T-cell (primary cell): ENCODE data around the gene RHBDD2. TPM values are rescaled to one million over a fixed set of nuclear protein-coding genes. Genes with fewer than 3 reads are reported as not detected.
"Not testable (repeated sequence)": the region's sequence is repeated elsewhere in the genome, so short reads cannot be mapped to it uniquely, and the experiment has no call there.

Experiments
- ATAC-seq, 4 experiments: fragments of 200-7000 bp in 3 of 4; fragments of 150-1000 bp in 1 of 4; cut with Tn5 transposase; replicated peaks in 1 of 4; 1 replicate in 3 of 4; 2 replicates in 1 of 4; pipeline ENCODE4 v1.10.0; 2021; ENCODE audit warnings: moderate library complexity in 3 of 4, mild to moderate bottlenecking in 2 of 4, moderate number of reproducible peaks in 1 of 4
- CTCF ChIA-PET, 2 donors: fragments of 300-600 bp; sonication (Branson Sonifier 250); formaldehyde crosslinking; loops; one replicate each; lab custom pipeline; 2022; ENCODE audit warnings: antibody characterized with exemption in 2 of 2; lab: Charles Lee
- POLR2A ChIA-PET, 2 donors: fragments of 300-600 bp; sonication (Branson Sonifier 250); formaldehyde crosslinking; loops; one replicate each; lab custom pipeline; 2022; ENCODE audit warnings: antibody characterized with exemption in 2 of 2; lab: Charles Lee
- DNase-seq, 35 experiments: peaks; one replicate each; pipeline versions ENCODE4 v3.0.0 to v3.0.0-alpha.2; 2013 to 2023
- H3K27ac ChIP-seq: one replicate; pipeline ENCODE4 v1.5.1; 2013; ENCODE audit warnings: low read length
- H3K27me3 ChIP-seq, 2 experiments: replicated peaks in 1 of 2; 1 replicate in 1 of 2; 2 replicates in 1 of 2; pipeline versions ENCODE4 v1.6.1 to v1.7.0; 2013; ENCODE audit warnings: low read length in 1 of 2, mixed read lengths in 1 of 2; ENCODE audit not compliant: control insufficient read depth in 2 of 2, insufficient read depth in 2 of 2; ENCODE audit errors: extremely low read depth in 1 of 2
- H3K36me3 ChIP-seq, 2 donors: 1 replicate in 1 of 2; 2 replicates in 1 of 2; pipeline versions ENCODE4 v1.6.1 to v1.7.0; 2013; ENCODE audit warnings: low read length in 1 of 2; ENCODE audit not compliant: control insufficient read depth in 2 of 2, insufficient read depth in 1 of 2; ENCODE audit errors: extremely low read depth in 1 of 2
- H3K4me1 ChIP-seq, 2 experiments: 1 replicate in 1 of 2; 2 replicates in 1 of 2; pipeline versions ENCODE4 v1.6.1 to v1.7.0; 2013; ENCODE audit warnings: low read length in 2 of 2, mixed read lengths in 1 of 2; ENCODE audit not compliant: insufficient read depth in 2 of 2, control insufficient read depth in 1 of 2; ENCODE audit errors: extremely low read depth in 1 of 2
- H3K4me3 ChIP-seq, 2 donors: 1 replicate in 1 of 2; 2 replicates in 1 of 2; pipeline versions ENCODE4 v1.5.1 to v1.7.0; 2013; ENCODE audit warnings: mild to moderate bottlenecking in 2 of 2, low read length in 1 of 2, moderate library complexity in 1 of 2; ENCODE audit not compliant: control insufficient read depth in 1 of 2; ENCODE audit errors: extremely low read depth in 1 of 2
- H3K9me3 ChIP-seq: 2 replicates; pipeline ENCODE4 v1.7.0; 2013
- H3K27ac Mint-ChIP-seq, 2 donors: one replicate each; pipeline ENCODE4 v1.8.0; 2020 to 2021; ENCODE audit warnings: mild to moderate bottlenecking in 2 of 2, mixed read lengths in 2 of 2
- H3K27me3 Mint-ChIP-seq, 2 donors: one replicate each; pipeline ENCODE4 v1.8.0; 2021 to 2022; ENCODE audit warnings: mixed read lengths in 2 of 2
- H3K36me3 Mint-ChIP-seq: one replicate; pipeline ENCODE4 v1.8.0; 2021; ENCODE audit warnings: mixed read lengths
- H3K4me1 Mint-ChIP-seq, 3 donors: one replicate each; pipeline ENCODE4 v1.8.0; 2020 to 2022; ENCODE audit warnings: mixed read lengths in 3 of 3, mild to moderate bottlenecking in 1 of 3
- H3K4me3 Mint-ChIP-seq, 3 donors: one replicate each; pipeline ENCODE4 v1.8.0; 2020 to 2022; ENCODE audit warnings: mild to moderate bottlenecking in 3 of 3, mixed read lengths in 3 of 3, moderate library complexity in 3 of 3
- H3K9me3 Mint-ChIP-seq, 3 donors: one replicate each; pipeline ENCODE4 v1.8.0; 2020 to 2022; ENCODE audit warnings: mixed read lengths in 3 of 3
- WGBS: methylation state at CpG from one replicate; pipeline ENCODE4 v1.1.5; 2013; ENCODE audit warnings: missing lambda C conversion rate; ENCODE audit not compliant: insufficient coverage; 5-methylcytosine and 5-hydroxymethylcytosine counted together
- total RNA-seq, 35 experiments: library from RNA in 6 of 35; stranded (reverse) in 6 of 35; fragments of 120-200 nt in 1 of 35; gene quantifications; one replicate each; pipeline versions ENCODE4 v1.2.1 to v1.2.4 and lab custom pipeline; 2013 to 2026

Gene RHBDD2
- total RNA-seq, 5 donors from 2014 or later (not counting 1 experiment from before 2014, with no cell fraction given): 46.7 to 110 (median 59.4) TPM

DNA sequence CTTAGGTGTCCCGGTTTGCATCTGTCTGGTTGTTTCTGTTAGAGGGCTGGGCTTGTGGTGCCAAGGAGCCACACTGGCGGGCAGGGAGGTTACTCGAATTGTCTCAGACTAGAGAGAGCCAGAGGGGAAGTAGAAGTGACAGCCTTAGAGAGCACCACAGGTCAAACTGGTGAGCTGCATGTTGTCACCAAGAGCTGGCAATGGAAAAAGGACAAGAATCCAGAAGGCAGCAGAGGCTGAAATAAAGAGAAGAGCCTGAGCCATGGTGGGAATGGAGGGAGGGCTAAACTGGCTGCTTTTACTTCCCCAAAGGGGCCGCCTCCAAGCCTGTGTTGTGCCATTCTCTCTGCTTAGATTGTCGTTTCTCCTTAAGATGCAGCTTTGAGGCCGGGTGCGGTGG lies 31.1 kb upstream of the RHBDD2 start:
- POLR2A ChIA-PET: no interaction called here
- DNase-seq (peak in 1 of 35 experiments; percentile 6), ATAC-seq (no peak)
- 60% methylated on average over 3 of the region's 7 CpGs for WGBS
- CTCF ChIA-PET: no interaction called here
- Mint-ChIP-seq H3K4me3 (no peak overlapping the region), H3K36me3 (no peaks in the 10 kb centered on the region), H3K9me3 (no peaks in the 10 kb centered on the region), H3K27me3 (no peaks in the 10 kb centered on the region), H3K27ac (no peak overlapping the region), H3K4me1 (peaks cover 0 to 6% (median 5%) of the 10 kb centered on the region in 3 donors)
- Histone ChIP-seq H3K36me3 (no peaks in the 10 kb centered on the region), H3K4me3 (no peak overlapping the region), H3K4me1 (no peaks in the 10 kb centered on the region), H3K27me3 (no peaks in the 10 kb centered on the region), H3K27ac (no peak overlapping the region), H3K9me3 (no peaks in the 10 kb centered on the region)

DNA sequence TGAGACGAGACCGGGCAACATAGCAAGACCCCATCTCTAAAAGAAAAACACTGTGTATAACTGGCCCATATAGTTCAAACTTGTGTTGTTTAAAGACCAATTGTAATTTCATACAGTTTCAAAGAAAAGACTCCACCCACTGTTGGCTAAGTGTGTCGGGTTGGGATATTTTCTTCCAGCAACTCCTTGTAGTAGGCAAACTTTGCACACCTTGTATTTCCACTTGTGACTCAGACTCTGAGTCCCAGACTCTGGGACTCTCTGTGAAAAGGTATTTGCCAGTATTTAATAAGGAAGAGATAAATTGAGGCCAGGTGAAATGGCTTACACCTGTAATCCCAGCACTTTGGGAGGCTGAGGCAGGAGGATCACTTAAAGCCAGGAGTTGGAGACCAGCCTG lies 29.3 kb upstream of the RHBDD2 start:
- H3K27me3 Mint-ChIP-seq: no peaks in the 10 kb centered on the region
- H3K4me1 Mint-ChIP-seq: no peaks in the 10 kb centered on the region
- no peaks in the 10 kb centered on the region for H3K9me3 ChIP-seq
- no peaks in the 10 kb centered on the region for H3K9me3 Mint-ChIP-seq
- H3K36me3 ChIP-seq: no peaks in the 10 kb centered on the region
- DNase-seq (no peak), ATAC-seq (no peak)
- ChIA-PET POLR2A (no interaction called here), CTCF (no interaction called here)
- no peak overlapping the region for H3K27ac ChIP-seq
- no peaks in the 10 kb centered on the region for H3K36me3 Mint-ChIP-seq
- H3K4me3 Mint-ChIP-seq: no peak overlapping the region
- no peaks in the 10 kb centered on the region for H3K4me1 ChIP-seq
- no peak overlapping the region for H3K4me3 ChIP-seq
- no CpG with 5 or more reads among the region's 3 CpGs for WGBS
- no peaks in the 10 kb centered on the region for H3K27me3 ChIP-seq
- H3K27ac Mint-ChIP-seq: no peak overlapping the region

DNA sequence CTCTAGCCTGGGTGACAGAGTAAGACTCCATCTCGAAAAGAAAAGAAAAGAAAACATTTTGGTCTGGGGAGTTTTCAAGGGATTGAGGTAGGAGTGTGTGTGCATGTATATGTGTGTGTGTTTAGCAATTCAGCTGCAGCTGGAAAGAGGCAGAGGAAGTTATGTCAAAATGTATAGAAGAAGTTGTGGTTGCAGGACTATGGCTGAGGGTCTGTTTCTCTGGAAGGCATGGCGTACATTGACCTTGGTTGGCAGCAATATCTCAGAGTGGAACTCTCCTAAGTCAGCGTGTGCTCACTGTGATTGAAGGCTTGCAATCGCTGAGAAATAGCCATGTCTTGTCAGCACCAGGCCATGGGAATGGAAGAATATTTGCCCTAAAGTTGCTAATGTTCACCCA lies 28.6 kb upstream of the RHBDD2 start:
- DNase-seq (no peak), ATAC-seq (no peak)
- Histone ChIP-seq H3K9me3 (no peaks in the 10 kb centered on the region), H3K27me3 (no peaks in the 10 kb centered on the region), H3K36me3 (no peaks in the 10 kb centered on the region), H3K4me1 (no peaks in the 10 kb centered on the region), H3K27ac (no peak overlapping the region), H3K4me3 (no peak overlapping the region)
- WGBS: 30% methylated on average over 3 of the region's 4 CpGs
- Mint-ChIP-seq H3K9me3 (no peaks in the 10 kb centered on the region), H3K27me3 (no peaks in the 10 kb centered on the region), H3K4me1 (no peaks in the 10 kb centered on the region), H3K36me3 (no peaks in the 10 kb centered on the region), H3K4me3 (no peak overlapping the region), H3K27ac (no peak overlapping the region)
- CTCF ChIA-PET: no interaction called here
- POLR2A ChIA-PET: no interaction called here

DNA sequence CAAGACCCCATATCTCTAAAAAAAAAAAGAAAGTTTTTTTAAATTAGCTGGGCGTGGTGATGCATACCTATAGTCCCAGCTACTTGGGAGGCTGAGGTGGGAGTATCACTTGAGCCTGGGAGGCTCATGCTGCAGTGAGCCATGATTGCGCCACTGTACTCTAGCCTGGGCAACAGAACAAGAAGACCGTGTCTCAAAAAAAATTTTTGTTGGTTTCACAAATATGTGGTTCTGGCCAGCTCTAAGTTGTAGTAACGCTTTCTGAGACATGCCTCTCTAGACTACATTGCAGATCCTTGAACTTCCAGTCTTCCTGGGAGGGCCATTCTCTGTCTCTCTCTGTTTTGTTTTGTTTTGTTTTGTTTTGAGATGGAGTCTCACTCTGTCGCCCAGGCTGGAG lies 24.6 kb upstream of the RHBDD2 start:
- H3K4me1 Mint-ChIP-seq: no peaks in the 10 kb centered on the region
- WGBS: 95% methylated on average over 4 of the region's 5 CpGs
- Histone ChIP-seq H3K27ac (no peak overlapping the region), H3K9me3 (no peaks in the 10 kb centered on the region), H3K4me1 (no peaks in the 10 kb centered on the region), H3K4me3 (no peak overlapping the region), H3K36me3 (no peaks in the 10 kb centered on the region), H3K27me3 (no peaks in the 10 kb centered on the region)
- ATAC-seq (no peak), DNase-seq (no peak)
- ChIA-PET POLR2A (no interaction called here), CTCF (no interaction called here)
- no peaks in the 10 kb centered on the region for H3K36me3 Mint-ChIP-seq
- H3K27me3 Mint-ChIP-seq: peaks cover 0 to 4% of the 10 kb centered on the region in 2 donors
- H3K27ac Mint-ChIP-seq: no peak overlapping the region
- no peak overlapping the region for H3K4me3 Mint-ChIP-seq
- no peaks in the 10 kb centered on the region for H3K9me3 Mint-ChIP-seq

DNA sequence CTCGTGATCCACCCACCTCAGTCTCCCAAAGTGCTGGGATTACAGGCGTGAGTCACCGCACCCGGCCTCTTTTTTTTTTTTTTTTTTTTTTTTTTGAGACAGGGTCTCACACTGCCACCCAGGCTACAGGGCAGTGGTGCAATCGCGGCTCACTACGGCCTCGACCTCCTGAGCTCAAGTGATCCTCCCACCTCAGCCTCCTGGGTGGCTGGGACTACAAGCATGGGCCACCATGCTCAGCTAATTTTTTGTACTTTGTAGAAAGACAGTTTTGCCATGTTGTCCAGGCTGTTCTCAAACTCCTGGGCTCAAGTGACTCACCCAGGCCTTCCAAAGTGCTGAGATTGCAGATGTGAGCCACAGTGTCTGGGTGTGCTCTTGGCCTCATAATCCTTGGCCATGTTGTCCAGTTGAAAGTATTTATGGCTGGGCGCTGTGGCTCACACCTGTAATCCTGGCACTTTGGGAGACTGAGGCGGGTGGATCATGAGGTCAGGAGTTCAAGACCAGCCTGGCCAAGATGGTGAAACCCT lies 24.0 kb upstream of the RHBDD2 start:
- H3K27ac Mint-ChIP-seq, DNase-seq, H3K4me3 Mint-ChIP-seq, H3K4me1 ChIP-seq, H3K4me1 Mint-ChIP-seq, H3K4me3 ChIP-seq, H3K27me3 ChIP-seq, H3K27ac ChIP-seq, H3K27me3 Mint-ChIP-seq, H3K36me3 Mint-ChIP-seq, H3K9me3 Mint-ChIP-seq, H3K9me3 ChIP-seq, POLR2A ChIA-PET, CTCF ChIA-PET, H3K36me3 ChIP-seq, ATAC-seq: not testable (repeated sequence)
- WGBS: 93% methylated on average over 2 of the region's 10 CpGs

DNA sequence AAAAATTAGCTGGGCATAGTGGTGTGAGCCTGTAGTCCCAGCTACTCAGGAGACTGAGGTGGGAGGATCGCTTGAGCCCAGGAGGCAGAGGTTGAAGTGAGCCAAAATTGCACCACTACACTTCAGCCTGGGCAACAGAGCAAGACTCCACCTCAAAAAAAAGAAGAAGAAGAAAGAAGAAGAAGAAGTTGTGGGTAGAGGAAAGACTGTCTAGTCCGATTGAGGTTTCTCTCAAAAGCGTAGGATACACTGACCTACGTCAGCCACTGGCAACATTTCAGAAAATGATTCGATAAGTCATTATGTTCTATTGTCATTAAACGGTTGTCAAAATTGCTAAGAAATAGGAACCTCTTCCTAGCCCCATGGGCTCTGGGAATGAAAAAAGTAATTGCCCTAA lies 22.3 kb upstream of the RHBDD2 start:
- no peaks in the 10 kb centered on the region for H3K9me3 ChIP-seq
- POLR2A ChIA-PET: no interaction called here
- no peaks in the 10 kb centered on the region for H3K4me1 ChIP-seq
- no peak overlapping the region for H3K27ac ChIP-seq
- no peaks in the 10 kb centered on the region for H3K27me3 ChIP-seq
- Mint-ChIP-seq H3K27me3 (peaks cover 0 to 4% of the 10 kb centered on the region in 2 donors), H3K4me1 (no peaks in the 10 kb centered on the region), H3K27ac (no peak overlapping the region), H3K9me3 (no peaks in the 10 kb centered on the region), H3K4me3 (no peak overlapping the region), H3K36me3 (no peaks in the 10 kb centered on the region)
- WGBS: 56% methylated on average over 3 of the region's 6 CpGs
- H3K36me3 ChIP-seq: no peaks in the 10 kb centered on the region
- DNase-seq: peak in 1 of 35 experiments; percentile 11
- no peak overlapping the region for H3K4me3 ChIP-seq
- ATAC-seq: no peak
- CTCF ChIA-PET: no interaction called here

DNA sequence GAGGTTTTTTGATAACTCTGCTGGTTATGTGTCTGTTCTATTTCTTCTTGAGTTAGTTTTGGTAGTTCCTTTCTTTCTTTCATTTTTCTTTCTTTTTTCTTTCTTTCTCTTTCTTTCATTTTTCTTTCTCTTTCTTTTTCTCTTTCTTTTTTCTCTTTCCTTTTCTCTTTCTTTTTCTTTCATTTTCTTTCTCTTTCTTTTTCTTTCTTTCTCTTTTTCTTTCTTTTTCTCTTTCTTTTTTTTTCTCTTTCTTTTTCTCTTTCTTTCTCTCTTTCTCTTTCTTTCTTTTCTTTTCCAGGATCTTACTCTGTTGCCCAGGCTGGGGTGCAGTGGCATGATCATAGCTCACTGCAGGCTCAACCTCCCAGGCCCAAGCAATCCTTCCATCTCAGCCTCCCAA lies 20.4 kb upstream of the RHBDD2 start:
- Histone ChIP-seq H3K9me3 (no peaks in the 10 kb centered on the region), H3K36me3 (no peaks in the 10 kb centered on the region), H3K27ac (no peak overlapping the region), H3K27me3 (peaks cover 0 to 4% of the 10 kb centered on the region in 2 experiments), H3K4me1 (no peaks in the 10 kb centered on the region), H3K4me3 (no peak overlapping the region)
- H3K27ac Mint-ChIP-seq: peak overlapping the region in 1 of 2 donors; percentile 31
- ChIA-PET POLR2A (no interaction called here), CTCF (no interaction called here)
- peaks cover 0 to 5% of the 10 kb centered on the region in 2 donors for H3K27me3 Mint-ChIP-seq
- ATAC-seq (no peak), DNase-seq (no peak)
- H3K4me3 Mint-ChIP-seq: no peak overlapping the region
- H3K9me3 Mint-ChIP-seq: no peaks in the 10 kb centered on the region
- H3K4me1 Mint-ChIP-seq: no peaks in the 10 kb centered on the region
- H3K36me3 Mint-ChIP-seq: no peaks in the 10 kb centered on the region
